Activated gamma-delta T cell (primary cell): Measurements from ENCODE around the gene PAPOLB.

ENCODE experiments used
- DNase-seq: peaks from one replicate; lab custom pipeline; 2025; lab: John Stamatoyannopoulos, UW

The PAPOLB gene

GRCh38 chr7:4841836-4842235 is 20.0 kb downstream of the PAPOLB start:
- DNase-seq: no peak

- DNase-seq: no peak
Measured at GRCh38 chr7:4841007-4841784, 20.6 kb downstream of the PAPOLB start.

- no peak for DNase-seq
Measured at GRCh38 chr7:4840079-4840501, 21.7 kb downstream of the PAPOLB start.

GRCh38 chr7:4838626-4839334 is 23.1 kb downstream of the PAPOLB start:
- DNase-seq: no peak

GRCh38 chr7:4837803-4838625 is 23.8 kb downstream of the PAPOLB start:
- no peak for DNase-seq

- no peak for DNase-seq
Measured at GRCh38 chr7:4837041-4837802, 24.6 kb downstream of the PAPOLB start.

GRCh38 chr7:4836206-4836661 is 25.6 kb downstream of the PAPOLB start:
- no peak for DNase-seq

GRCh38 chr7:4835398-4836205 is 26.2 kb downstream of the PAPOLB start:
- no peak for DNase-seq

GRCh38 chr7:4834601-4835397 is 27.0 kb downstream of the PAPOLB start:
- no peak for DNase-seq

GRCh38 chr7:4833691-4834600 is 27.9 kb downstream of the PAPOLB start:
- no peak for DNase-seq

GRCh38 chr7:4833176-4833575 is 28.7 kb downstream of the PAPOLB start:
- DNase-seq: no peak

GRCh38 chr7:4832711-4833110 is 29.1 kb downstream of the PAPOLB start:
- DNase-seq: no peak

- DNase-seq: no peak
Measured at GRCh38 chr7:4831723-4832495, 29.9 kb downstream of the PAPOLB start.

- DNase-seq: no peak
Measured at GRCh38 chr7:4830176-4830575, 31.7 kb downstream of the PAPOLB start.

GRCh38 chr7:4828720-4829383 is 33.0 kb downstream of the PAPOLB start:
- no peak for DNase-seq

- no peak for DNase-seq
Measured at GRCh38 chr7:4825081-4825480, 36.7 kb downstream of the PAPOLB start.

GRCh38 chr7:4824120-4824775 is 37.6 kb downstream of the PAPOLB start:
- no peak for DNase-seq
